Stimulated activated naive CD8-positive, alpha-beta T cell treated with anti-CD3 and anti-CD28 coated beads, Interleukin-15, amount 100 ng/mL, for 72 hours (primary cell): ENCODE data around the gene BUD13.
A peak's percentile ranks its signal among the peaks of the same experiment; 100 is the strongest.

Experiments used
- ATAC-seq: fragments of 150-1000 bp; cut with Tn5 transposase; 2 replicates; pipeline ENCODE4 v1.10.0; 2021; ENCODE audit warnings: mild to moderate bottlenecking, moderate library complexity
- DNase-seq, 2 donors: peaks; one replicate each; pipeline ENCODE4 v3.0.0; 2021 to 2022
- H3K27ac Mint-ChIP-seq, 2 donors: one replicate each; pipeline ENCODE4 v1.8.0; 2022; ENCODE audit warnings: mild to moderate bottlenecking in 2 of 2, mixed read lengths in 2 of 2, moderate library complexity in 2 of 2
- H3K27me3 Mint-ChIP-seq: one replicate; pipeline ENCODE4 v1.8.0; 2022; ENCODE audit warnings: mixed read lengths
- H3K4me1 Mint-ChIP-seq: one replicate; pipeline ENCODE4 v1.8.0; 2022; ENCODE audit warnings: mild to moderate bottlenecking, mixed read lengths
- H3K4me3 Mint-ChIP-seq, 2 donors: one replicate each; pipeline ENCODE4 v1.8.0; 2022; ENCODE audit warnings: mild to moderate bottlenecking in 2 of 2, mixed read lengths in 2 of 2, moderate library complexity in 1 of 2
- H3K9me3 Mint-ChIP-seq, 2 donors: one replicate each; pipeline ENCODE4 v1.8.0; 2022; ENCODE audit warnings: mixed read lengths in 2 of 2

Gene BUD13

GRCh38 chr11:116738975-116739374 is 33.8 kb downstream of the BUD13 start:
- no peak for DNase-seq
- peak; percentile 14 for ATAC-seq
- Mint-ChIP-seq H3K9me3 (no peaks in the 10 kb centered on the region), H3K4me3 (no peak overlapping the region), H3K4me1 (peaks cover 18% of the 10 kb centered on the region), H3K27ac (peak overlapping the region; percentile 21 to 51), H3K27me3 (no peaks in the 10 kb centered on the region)

GRCh38 chr11:116736763-116737162 is 36.0 kb downstream of the BUD13 start:
- Mint-ChIP-seq H3K4me3 (no peak overlapping the region), H3K4me1 (peaks cover 35% of the 10 kb centered on the region), H3K27me3 (peaks cover 2% of the 10 kb centered on the region), H3K27ac (no peak overlapping the region), H3K9me3 (no peaks in the 10 kb centered on the region)
- no peak for ATAC-seq
- DNase-seq: peak in 1 of 2 donors; percentile 8

- H3K27ac Mint-ChIP-seq: no peak overlapping the region
- H3K4me1 Mint-ChIP-seq: peaks cover 26% of the 10 kb centered on the region
- ATAC-seq: no peak
- DNase-seq: no peak
- H3K4me3 Mint-ChIP-seq: peak overlapping the region; percentile 3 to 16
- H3K9me3 Mint-ChIP-seq: no peaks in the 10 kb centered on the region
- peaks cover 9% of the 10 kb centered on the region for H3K27me3 Mint-ChIP-seq
Observed at GRCh38 chr11:116733969-116734508, 38.7 kb downstream of the BUD13 start.

- peak overlapping the region; percentile 63 to 65 for H3K4me3 Mint-ChIP-seq
- H3K27ac Mint-ChIP-seq: peak overlapping the region in 1 of 2 donors; percentile 0
- no peak for DNase-seq
- H3K9me3 Mint-ChIP-seq: no peaks in the 10 kb centered on the region
- H3K4me1 Mint-ChIP-seq: peaks cover 21% of the 10 kb centered on the region
- peak; percentile 82 for ATAC-seq
- H3K27me3 Mint-ChIP-seq: peaks cover 9% of the 10 kb centered on the region
Observed at GRCh38 chr11:116733043-116733755, 39.6 kb downstream of the BUD13 start.

- H3K9me3 Mint-ChIP-seq: no peaks in the 10 kb centered on the region
- ATAC-seq: peak; percentile 83
- DNase-seq: peak; percentile 57 to 75
- H3K4me1 Mint-ChIP-seq: peaks cover 21% of the 10 kb centered on the region
- H3K27ac Mint-ChIP-seq: peak overlapping the region in 1 of 2 donors; percentile 77
- peak overlapping the region; percentile 63 to 65 for H3K4me3 Mint-ChIP-seq
- H3K27me3 Mint-ChIP-seq: peaks cover 9% of the 10 kb centered on the region
Observed at GRCh38 chr11:116732271-116733042, 40.3 kb downstream of the BUD13 start.

GRCh38 chr11:116731821-116732220 is 41.0 kb downstream of the BUD13 start:
- Mint-ChIP-seq H3K27ac (peak overlapping the region in 1 of 2 donors; percentile 52), H3K9me3 (no peaks in the 10 kb centered on the region), H3K4me3 (no peak overlapping the region), H3K27me3 (peaks cover 9% of the 10 kb centered on the region), H3K4me1 (peaks cover 21% of the 10 kb centered on the region)
- ATAC-seq: no peak
- DNase-seq: no peak

GRCh38 chr11:116731097-116731761 is 41.6 kb downstream of the BUD13 start:
- H3K27me3 Mint-ChIP-seq: peaks cover 9% of the 10 kb centered on the region
- DNase-seq: no peak

GRCh38 chr11:116730601-116731000 is 42.2 kb downstream of the BUD13 start:
- DNase-seq (no peak), ATAC-seq (no peak)
- peaks cover 21% of the 10 kb centered on the region for H3K4me1 Mint-ChIP-seq
- H3K27ac Mint-ChIP-seq: peak overlapping the region in 1 of 2 donors; percentile 31
- H3K4me3 Mint-ChIP-seq: no peak overlapping the region
- no peaks in the 10 kb centered on the region for H3K9me3 Mint-ChIP-seq
- H3K27me3 Mint-ChIP-seq: peaks cover 9% of the 10 kb centered on the region

More at GRCh38 chr11:116731097-116731761, 41.6 kb downstream of the BUD13 start:
- Mint-ChIP-seq H3K27ac (no peak overlapping the region), H3K9me3 (no peaks in the 10 kb centered on the region), H3K4me1 (peaks cover 21% of the 10 kb centered on the region), H3K4me3 (no peak overlapping the region)
- no peak for ATAC-seq

GRCh38 chr11:116730241-116730561 is 42.6 kb downstream of the BUD13 start:
- no peak for DNase-seq
- Mint-ChIP-seq H3K27me3 (peaks cover 9% of the 10 kb centered on the region), H3K9me3 (no peaks in the 10 kb centered on the region), H3K27ac (no peak overlapping the region), H3K4me1 (peaks cover 21% of the 10 kb centered on the region), H3K4me3 (no peak overlapping the region)
- ATAC-seq: no peak

GRCh38 chr11:116729501-116730240 is 43.1 kb downstream of the BUD13 start:
- ATAC-seq: no peak

GRCh38 chr11:116727990-116728389 is 44.8 kb downstream of the BUD13 start:
- Mint-ChIP-seq H3K4me3 (no peak overlapping the region), H3K27ac (no peak overlapping the region), H3K4me1 (peaks cover 7% of the 10 kb centered on the region), H3K27me3 (peaks cover 13% of the 10 kb centered on the region), H3K9me3 (no peaks in the 10 kb centered on the region)
- ATAC-seq (no peak), DNase-seq (no peak)

More at GRCh38 chr11:116729501-116730240, 43.1 kb downstream of the BUD13 start:
- H3K27me3 Mint-ChIP-seq: peaks cover 9% of the 10 kb centered on the region
- H3K27ac Mint-ChIP-seq: no peak overlapping the region
- DNase-seq: no peak
- peaks cover 21% of the 10 kb centered on the region for H3K4me1 Mint-ChIP-seq
- no peak overlapping the region for H3K4me3 Mint-ChIP-seq
- H3K9me3 Mint-ChIP-seq: no peaks in the 10 kb centered on the region

GRCh38 chr11:116725434-116726221 is 47.2 kb downstream of the BUD13 start:
- DNase-seq: no peak
- no peak for ATAC-seq
- Mint-ChIP-seq H3K27ac (peak overlapping the region in 1 of 2 donors; percentile 71), H3K4me1 (no peaks in the 10 kb centered on the region), H3K9me3 (no peaks in the 10 kb centered on the region), H3K4me3 (no peak overlapping the region), H3K27me3 (peaks cover 16% of the 10 kb centered on the region)

GRCh38 chr11:116724813-116725212 is 48.0 kb downstream of the BUD13 start:
- H3K27ac Mint-ChIP-seq: peak overlapping the region in 1 of 2 donors; percentile 27
- DNase-seq (no peak), ATAC-seq (no peak)
- no peaks in the 10 kb centered on the region for H3K4me1 Mint-ChIP-seq
- no peaks in the 10 kb centered on the region for H3K9me3 Mint-ChIP-seq
- peaks cover 16% of the 10 kb centered on the region for H3K27me3 Mint-ChIP-seq
- no peak overlapping the region for H3K4me3 Mint-ChIP-seq

- no peaks in the 10 kb centered on the region for H3K4me1 Mint-ChIP-seq
- H3K9me3 Mint-ChIP-seq: no peaks in the 10 kb centered on the region
- no peak for ATAC-seq
- no peak overlapping the region for H3K4me3 Mint-ChIP-seq
- peak overlapping the region in 1 of 2 donors; percentile 72 for H3K27ac Mint-ChIP-seq
- no peak for DNase-seq
- peaks cover 16% of the 10 kb centered on the region for H3K27me3 Mint-ChIP-seq
Observed at GRCh38 chr11:116723511-116723910, 49.3 kb downstream of the BUD13 start.
